Renal cortical epithelial cell (primary cell): ENCODE measurements around the gene AIFM1. TPM values are rescaled to one million over a fixed set of nuclear protein-coding genes. Genes with fewer than 3 reads are reported as not detected.

Source experiments
- DNase-seq: peaks from one replicate; pipeline ENCODE4 v3.0.0-alpha.2; 2011; ENCODE audit warnings: low read depth
- total RNA-seq: library from RNA; depleted of rRNA; stranded (reverse); fragments of >200 nt; gene quantifications from 2 replicates; pipeline ENCODE4 v1.2.3, GENCODE V29; 2014

Gene AIFM1
- 22.1 and 60.4 TPM in 2 replicates for total RNA-seq

- DNase-seq: peak; percentile 90
Measured at GRCh38 chrX:130165703-130166502, at the start of gene AIFM1. AIFM1 (minus strand) TSS chrX:130165841; CDS start chrX:130165656, 185 bp downstream.

DNA sequence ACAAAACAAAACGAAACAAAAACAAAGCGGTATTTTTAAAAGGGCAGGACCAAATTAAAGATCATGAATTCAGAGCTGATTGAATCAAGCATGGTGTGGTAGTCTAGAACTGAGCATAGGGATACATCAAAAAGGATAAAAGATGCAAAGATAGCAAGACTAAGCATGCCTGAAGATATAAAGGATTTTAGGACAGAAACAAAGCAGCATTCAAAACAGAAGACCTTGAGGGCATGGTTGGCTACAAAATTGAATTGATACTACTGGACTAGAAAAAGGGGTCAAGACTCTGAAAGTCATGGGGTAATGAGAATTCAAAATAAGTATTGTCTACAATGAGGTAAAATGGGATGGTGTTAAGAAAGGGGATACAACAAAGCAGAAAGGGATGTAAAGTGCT, 47.7 kb upstream of the AIFM1 start:
- no peak for DNase-seq

DNA sequence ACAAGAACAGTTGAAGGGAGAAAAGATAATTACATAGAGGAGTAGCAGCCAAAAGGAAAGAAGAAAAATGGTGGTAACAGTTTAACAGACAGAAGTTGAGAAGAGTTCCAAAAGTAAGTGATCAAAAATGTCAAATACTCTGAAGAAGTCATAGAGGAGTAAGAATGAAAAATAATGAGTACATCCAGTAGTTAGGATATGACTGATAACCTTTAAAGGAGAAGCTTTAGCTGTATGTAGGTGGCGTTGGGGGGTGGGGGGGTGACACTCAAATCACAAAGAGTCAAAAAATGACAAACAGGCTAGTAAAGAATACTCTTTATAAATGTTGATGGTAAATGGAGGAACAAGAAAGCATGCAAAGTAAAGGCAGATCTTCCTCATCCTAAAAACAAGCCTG, 46.7 kb upstream of the AIFM1 start:
- no peak for DNase-seq

GRCh38 chrX:130211415-130212186, 46.0 kb upstream of the AIFM1 start:
- no peak for DNase-seq

DNA sequence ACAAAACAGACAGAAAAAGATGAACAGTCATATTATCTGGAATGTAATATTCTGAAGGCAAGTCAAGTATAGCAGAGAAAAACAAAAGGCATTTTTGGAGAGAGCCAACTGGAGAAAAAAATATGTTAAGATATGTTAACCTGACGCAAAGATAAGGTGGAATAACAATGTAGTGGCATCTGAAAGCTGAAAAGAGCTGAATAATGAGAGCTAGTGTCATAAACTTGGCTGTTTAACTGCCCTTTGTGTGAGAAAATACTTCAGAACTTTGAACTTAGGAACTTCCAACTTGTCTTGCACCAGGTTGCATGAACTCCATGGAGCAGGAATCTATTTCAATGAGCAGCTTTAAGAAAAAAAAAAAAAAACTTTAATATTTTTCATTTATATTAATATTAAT, 39.0 kb upstream of the AIFM1 start:
- DNase-seq: no peak

DNA sequence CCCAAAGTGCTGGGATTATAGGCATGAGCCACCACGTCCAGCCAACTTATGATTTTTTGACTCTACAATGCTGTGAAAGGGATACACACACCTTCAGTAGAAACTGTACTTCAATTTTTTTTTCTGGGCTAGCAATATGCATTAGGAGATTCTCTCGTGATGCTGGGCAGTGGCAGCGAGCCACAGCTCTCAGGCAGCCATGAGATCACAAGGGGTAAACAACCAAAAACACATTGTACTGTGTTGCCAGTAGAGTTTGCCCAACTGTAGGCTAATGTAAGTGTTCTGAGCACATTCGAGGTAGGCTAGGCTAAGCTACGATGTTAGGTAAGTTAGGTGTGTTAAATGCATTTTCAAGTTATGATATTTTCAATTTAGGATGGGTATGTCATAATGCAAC, 31.8 kb upstream of the AIFM1 start:
- DNase-seq: no peak

GRCh38 chrX:130196466-130196865, 30.8 kb upstream of the AIFM1 start:
- no peak for DNase-seq

DNA sequence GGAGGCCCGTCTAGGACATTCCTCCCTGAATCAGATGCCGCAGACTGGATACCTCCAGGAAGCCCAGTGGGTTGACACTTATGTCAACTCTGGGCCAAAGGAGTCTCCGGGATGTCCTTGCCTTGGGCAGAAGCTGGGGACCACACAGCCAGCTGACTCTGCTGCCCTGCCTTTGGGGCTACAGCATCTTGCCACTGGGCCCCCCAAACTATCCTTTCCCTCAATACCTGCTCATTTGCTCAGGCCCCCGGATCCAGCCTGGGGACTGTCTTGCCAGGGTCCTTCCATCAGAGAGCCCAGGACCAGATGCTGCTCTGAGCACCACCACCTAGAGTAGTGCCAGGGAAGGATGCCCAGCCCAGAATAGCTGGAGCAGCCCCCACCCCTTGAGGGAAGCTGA, 25.2 kb upstream of the AIFM1 start:
- DNase-seq: no peak

DNA sequence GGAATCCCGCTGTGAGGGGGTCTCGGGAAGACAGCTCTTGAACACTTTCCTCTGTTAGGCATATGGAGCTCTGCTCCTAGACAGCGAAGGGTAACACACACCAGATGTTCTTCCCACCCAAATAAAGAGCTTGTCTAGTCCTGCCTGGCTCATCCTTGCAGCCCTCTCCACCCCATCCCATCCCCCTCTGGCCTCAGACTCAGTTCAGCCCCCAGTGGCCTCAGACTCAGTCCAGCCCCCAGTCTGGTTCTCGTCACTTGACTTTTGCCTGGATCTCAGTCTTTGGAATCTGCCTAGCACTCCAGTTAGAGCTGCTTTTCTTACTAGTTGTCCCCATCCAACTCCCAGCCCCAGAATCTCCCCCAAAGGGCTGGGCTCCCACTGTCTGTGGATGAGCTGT, 21.0 kb upstream of the AIFM1 start:
- no peak for DNase-seq

DNA sequence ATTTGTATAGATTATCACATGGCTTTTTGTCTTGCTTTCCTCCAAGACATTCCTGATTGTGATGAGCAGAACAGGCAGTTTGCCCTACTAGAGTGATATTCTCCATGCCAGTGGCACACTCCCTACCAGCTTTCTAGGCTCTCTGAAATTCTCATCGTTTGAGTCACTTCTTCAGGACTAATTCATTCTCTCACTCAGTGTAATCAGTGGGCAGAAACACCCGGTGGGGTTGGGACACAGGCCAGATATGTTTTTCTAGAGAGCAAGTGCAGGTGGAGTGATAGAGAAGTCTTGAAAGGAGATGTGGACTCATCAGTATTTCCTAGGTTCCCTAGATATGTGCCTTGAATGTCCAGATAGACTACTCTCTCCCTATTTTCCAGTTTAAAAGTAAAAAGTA, 19.2 kb upstream of the AIFM1 start:
- DNase-seq: peak; percentile 21

DNA sequence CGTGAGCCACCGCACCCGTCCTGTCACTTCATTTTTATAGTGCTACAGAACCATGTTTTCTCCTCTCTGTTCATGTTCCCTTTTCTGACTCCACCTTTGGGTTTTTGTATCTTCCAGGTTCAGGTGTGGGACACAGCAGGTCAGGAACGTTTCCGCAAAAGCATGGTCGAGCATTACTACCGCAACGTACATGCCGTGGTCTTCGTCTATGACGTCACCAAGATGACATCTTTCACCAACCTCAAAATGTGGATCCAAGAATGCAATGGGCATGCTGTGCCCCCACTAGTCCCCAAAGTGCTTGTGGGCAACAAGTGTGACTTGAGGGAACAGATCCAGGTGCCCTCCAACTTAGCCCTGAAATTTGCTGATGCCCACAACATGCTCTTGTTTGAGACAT, 18.5 kb upstream of the AIFM1 start:
- no peak for DNase-seq

DNA sequence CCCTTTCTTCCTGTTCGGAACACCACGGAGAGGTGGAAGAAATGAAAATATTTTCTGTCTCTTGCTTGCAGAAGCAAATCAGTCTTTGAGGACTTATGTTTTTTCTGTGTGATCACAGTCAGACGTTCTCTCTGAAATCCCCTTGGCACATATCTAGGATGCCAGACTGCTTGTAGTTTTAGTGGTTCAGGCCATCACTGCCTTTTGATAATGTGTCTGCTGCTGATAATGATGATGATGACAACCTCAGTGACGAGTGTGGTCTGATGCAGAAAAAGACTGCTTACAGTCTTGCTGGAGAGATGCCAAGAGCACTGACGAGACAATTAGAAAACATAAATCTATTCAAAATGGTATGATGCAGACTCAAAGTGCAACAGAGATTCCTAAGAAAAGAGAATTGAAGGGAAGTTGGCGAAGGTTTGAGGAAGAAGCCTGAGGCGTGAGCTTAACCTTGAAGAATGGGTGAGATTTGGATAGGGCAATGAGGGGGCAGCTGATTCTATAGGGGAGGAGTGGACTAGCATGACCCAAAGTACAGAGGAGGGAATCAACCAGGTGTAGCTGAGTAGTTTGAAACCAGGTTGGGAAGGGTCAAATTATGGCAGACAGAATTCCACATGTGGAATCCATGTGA, 14.1 kb upstream of the AIFM1 start:
- no peak for DNase-seq

DNA sequence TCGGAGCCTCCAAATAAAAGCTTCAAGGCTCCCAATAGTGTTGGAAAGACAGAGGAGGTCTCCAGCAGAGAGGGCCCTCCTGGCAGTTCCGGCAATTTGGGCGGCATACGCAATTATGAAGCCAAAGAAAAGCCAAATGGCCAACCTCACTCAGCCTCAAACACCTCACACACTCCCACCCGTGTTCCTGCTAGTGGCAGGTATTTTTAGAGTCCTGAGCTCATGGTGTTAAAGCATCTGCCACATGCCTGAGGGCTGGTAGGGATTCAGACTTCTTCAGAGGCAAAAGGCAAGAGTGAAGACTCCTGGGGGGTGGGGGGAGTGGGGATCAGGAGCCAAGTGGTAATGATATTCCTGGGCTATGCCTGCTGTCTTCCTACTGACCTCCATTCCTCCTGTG, 13.5 kb upstream of the AIFM1 start:
- DNase-seq: no peak

DNA sequence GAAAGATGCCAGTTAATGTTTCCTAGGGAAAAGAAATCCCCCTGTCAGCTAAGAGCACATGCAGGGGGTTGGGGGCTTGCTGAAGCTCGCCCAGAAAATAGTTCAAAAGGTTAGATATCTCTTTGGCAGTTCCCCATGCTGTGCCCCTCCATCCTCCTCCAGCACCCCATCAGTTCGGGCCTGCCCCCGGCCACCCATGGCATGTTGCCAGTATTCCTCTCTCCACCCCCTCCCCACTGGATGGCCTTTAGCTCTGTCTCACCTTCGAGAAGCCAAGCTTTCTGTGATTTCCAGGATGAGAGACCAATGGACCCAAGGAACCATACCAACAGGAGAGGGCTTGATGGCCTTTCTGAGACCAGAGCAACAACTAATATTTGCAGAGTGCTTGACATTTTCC, 11.3 kb upstream of the AIFM1 start:
- DNase-seq: no peak

DNA sequence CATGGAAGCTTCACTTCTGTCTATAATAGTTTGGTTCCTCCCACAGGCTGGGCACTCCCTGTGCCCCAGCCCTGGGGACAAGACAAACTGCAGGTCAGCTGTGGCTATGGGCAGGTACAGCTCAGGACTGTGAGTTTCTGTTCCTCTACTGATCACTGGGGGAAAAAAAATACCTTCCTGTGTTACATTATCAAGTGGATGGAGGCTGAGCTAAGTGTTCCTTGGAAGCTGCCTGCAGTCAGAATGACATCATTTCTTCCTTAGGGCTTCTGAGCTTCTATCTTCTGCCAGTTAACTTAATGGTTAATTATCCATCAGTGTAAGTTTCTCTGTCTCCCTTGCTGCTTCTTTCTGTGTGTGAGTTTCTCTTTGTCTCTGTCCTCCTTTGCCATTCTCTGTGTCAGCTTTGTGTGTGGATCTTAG, 10.7 kb upstream of the AIFM1 start:
- DNase-seq: peak; percentile 11

- no peak for DNase-seq
Measured at GRCh38 chrX:130174937-130175336, 9.3 kb upstream of the AIFM1 start.

GRCh38 chrX:130174045-130174704, 8.5 kb upstream of the AIFM1 start:
- DNase-seq: peak; percentile 50

DNA sequence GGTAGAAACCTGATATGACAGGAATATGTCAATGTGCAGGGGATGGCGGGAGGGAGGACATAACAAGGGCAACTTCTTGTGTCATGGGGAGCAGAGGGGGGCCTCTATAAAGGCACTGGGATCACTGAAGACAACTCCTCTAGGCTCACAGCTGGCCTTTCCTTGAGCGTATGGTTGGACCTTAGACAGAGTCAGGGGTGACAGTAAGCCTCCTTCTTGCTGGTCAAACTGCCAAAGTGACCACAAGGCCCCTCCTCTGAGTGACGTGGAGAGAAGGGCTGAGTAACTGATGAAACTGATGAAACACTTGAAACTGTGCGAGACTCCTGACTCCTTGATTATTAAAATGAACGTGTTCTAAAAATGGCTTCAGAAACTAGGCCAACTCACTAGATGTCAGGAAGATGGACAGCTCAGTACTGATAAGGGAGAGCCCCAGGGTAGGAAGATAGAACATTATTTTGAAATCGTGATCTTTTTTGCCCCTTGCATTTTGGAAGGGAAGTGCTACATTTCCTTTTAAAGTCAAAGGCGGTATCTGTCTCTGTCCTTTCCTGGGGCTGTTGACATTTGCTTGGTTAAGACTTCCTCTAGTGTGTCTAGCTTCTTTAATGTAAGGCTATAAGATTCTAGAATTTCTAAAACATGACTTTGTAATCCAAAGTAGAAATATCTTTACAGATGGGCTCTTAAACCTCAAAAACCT, 7.7 kb upstream of the AIFM1 start:
- DNase-seq: no peak

- no peak for DNase-seq
Measured at GRCh38 chrX:130172127-130172845, 6.6 kb upstream of the AIFM1 start.

DNA sequence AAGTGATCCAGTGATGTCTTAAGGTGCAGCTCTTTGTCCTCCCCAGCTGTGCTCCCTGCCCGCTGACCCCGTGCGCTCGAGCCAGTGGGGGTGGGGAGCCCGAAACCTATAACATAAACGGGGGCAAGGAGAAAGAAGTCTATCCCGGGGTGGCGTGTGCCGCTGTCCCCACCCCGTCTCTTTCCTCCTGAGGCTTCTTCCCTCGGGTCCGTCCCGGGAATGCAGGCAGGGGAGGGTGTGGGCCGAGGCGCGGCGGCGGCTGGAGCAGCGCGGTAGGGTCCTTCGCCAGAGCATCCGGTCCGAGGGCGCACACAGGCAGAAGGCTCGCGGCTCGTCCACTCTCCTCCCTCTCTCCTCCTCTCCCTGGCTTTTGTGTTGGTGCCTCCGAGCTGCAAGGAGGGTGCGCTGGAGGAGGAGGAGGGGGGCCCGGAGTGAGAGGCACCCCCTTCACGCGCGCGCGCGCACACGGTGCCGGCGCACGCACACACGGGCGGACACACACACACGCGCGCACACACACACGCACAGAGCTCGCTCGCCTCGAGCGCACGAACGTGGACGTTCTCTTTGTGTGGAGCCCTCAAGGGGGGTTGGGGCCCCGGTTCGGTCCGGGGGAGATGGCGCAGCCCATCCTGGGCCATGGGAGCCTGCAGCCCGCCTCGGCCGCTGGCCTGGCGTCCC, 5.9 kb upstream of the AIFM1 start, which contains the start of gene RAB33A:
Gene RAB33A (plus strand): TSS at position 517 of the 681 bp plus-strand sequence. CDS start 101 bp downstream, at position 618.
- no peak for DNase-seq
